HG02840 (cell line): ENCODE data around the gene ANAPC2.

ENCODE experiments used
- ATAC-seq: cut with Tn5 transposase; IDR thresholded peaks from one replicate; pipeline ENCODE4 v1.9.1; 2021; ENCODE audit warnings: mild to moderate bottlenecking, moderate library complexity, moderate number of reproducible peaks; ENCODE audit not compliant: unreplicated experiment, low FRiP score

The ANAPC2 gene

GRCh38 chr9:137188490-137189296 is at the start of gene ANAPC2, which contains the start of gene SSNA1:
Gene ANAPC2 (minus strand): TSS chr9:137188560. CDS start chr9:137188532, 28 bp downstream.
Gene SSNA1 (plus strand): TSS chr9:137188676. CDS start chr9:137188727, 51 bp downstream.
- peak; percentile 78 for ATAC-seq

- no peak for ATAC-seq
Measured at GRCh38 chr9:137236936-137237421, 48.6 kb upstream of the ANAPC2 start.

GRCh38 chr9:137236238-137236935 is 48.0 kb upstream of the ANAPC2 start:
- ATAC-seq: no peak

GRCh38 chr9:137235424-137236237 is 47.3 kb upstream of the ANAPC2 start:
- no peak for ATAC-seq

- no peak for ATAC-seq
Measured at GRCh38 chr9:137234758-137235423, 46.5 kb upstream of the ANAPC2 start.

- ATAC-seq: no peak
Measured at GRCh38 chr9:137234055-137234697, 45.8 kb upstream of the ANAPC2 start.

- no peak for ATAC-seq
Measured at GRCh38 chr9:137233143-137233980, 45.0 kb upstream of the ANAPC2 start.

- no peak for ATAC-seq
Measured at GRCh38 chr9:137232510-137232909, 44.1 kb upstream of the ANAPC2 start.

GRCh38 chr9:137232101-137232500 is 43.7 kb upstream of the ANAPC2 start:
- ATAC-seq: no peak

- no peak for ATAC-seq
Measured at GRCh38 chr9:137231372-137232039, 43.1 kb upstream of the ANAPC2 start.

GRCh38 chr9:137230705-137231371 is 42.5 kb upstream of the ANAPC2 start, which contains the start of gene SLC34A3:
Gene SLC34A3 (plus strand): TSS chr9:137230901. CDS start chr9:137231703, 802 bp downstream.
- ATAC-seq: no peak

GRCh38 chr9:137229903-137230704 is 41.7 kb upstream of the ANAPC2 start:
- no peak for ATAC-seq

- ATAC-seq: no peak
Measured at GRCh38 chr9:137228968-137229896, 40.9 kb upstream of the ANAPC2 start.

- ATAC-seq: no peak
Measured at GRCh38 chr9:137228506-137228967, 40.2 kb upstream of the ANAPC2 start.

- ATAC-seq: no peak
Measured at GRCh38 chr9:137227853-137228505, 39.6 kb upstream of the ANAPC2 start.
